Ascending aorta (tissue), 2 donors: ENCODE results near the gene IGFN1. TPM values are rescaled to one million over a fixed set of nuclear protein-coding genes. Genes with fewer than 3 reads are reported as not detected.

Experiments used
- DNase-seq, 2 donors: peaks; one replicate each; pipeline ENCODE4 v3.0.0-alpha.2; 2019; ENCODE audit warnings: low spot score in 2 of 2
- H3K27ac ChIP-seq, 2 donors: fragments of 200-600 bp; sonication (generic); one replicate each; pipeline ENCODE4 v1.5.1; 2016 to 2017; ENCODE audit warnings: mild to moderate bottlenecking in 1 of 2
- H3K27me3 ChIP-seq: fragments of 200-600 bp; sonication (generic); one replicate; pipeline ENCODE4 v1.5.1; 2017
- H3K36me3 ChIP-seq, 2 donors: fragments of 200-600 bp; sonication (generic); one replicate each; pipeline ENCODE4 v1.5.1; 2016
- H3K4me1 ChIP-seq, 2 donors: fragments of 200-600 bp; sonication (generic); one replicate each; pipeline ENCODE4 v1.5.1; 2016 to 2017; ENCODE audit warnings: mild to moderate bottlenecking in 1 of 2
- H3K4me3 ChIP-seq, 2 donors: fragments of 200-600 bp; sonication (generic); one replicate each; pipeline ENCODE4 v1.5.1; 2016 to 2017; ENCODE audit warnings: mild to moderate bottlenecking in 1 of 2
- H3K9me3 ChIP-seq, 2 donors: fragments of 200-600 bp; sonication (generic); one replicate each; pipeline ENCODE4 v1.5.1; 2016
- CTCF ChIP-seq, 3 experiments: fragments of 200-600 bp in 2 of 3; fragments of 450-650 bp in 1 of 3; sonication (generic) in 2 of 3; IDR thresholded peaks; one replicate each; pipeline ENCODE4 v1.5.1; 2016 to 2019; ENCODE audit warnings: antibody characterized with exemption in 3 of 3, mild to moderate bottlenecking in 1 of 3, moderate library complexity in 1 of 3
- intact Hi-C: fragments of 100-400 bp; cut with DNase I; formaldehyde crosslinking; loops from one replicate; pipeline ENCODE4 v1.15.1; 2023
- total RNA-seq: library from RNA; depleted of rRNA; stranded (reverse); fragments of >200 nt; gene quantifications from one replicate; pipeline ENCODE4 v1.1.0, GENCODE V29; 2016

Gene IGFN1
- total RNA-seq, 1 donor from 2014 or later: not detected

- no peak for TF ChIP-seq CTCF (IDR thresholded peaks at IDR 0.05)
- Histone ChIP-seq H3K4me1 (no peaks in the 10 kb centered on the region), H3K9me3 (no peaks in the 10 kb centered on the region), H3K27ac (no peak overlapping the region), H3K4me3 (no peak overlapping the region), H3K27me3 (no peaks in the 10 kb centered on the region), H3K36me3 (peaks cover 67 to 84% of the 10 kb centered on the region in 2 donors)
- DNase-seq: no peak
- intact Hi-C loops: no loop called here
These were observed 46.6 kb upstream of the IGFN1 start for GRCh38 chr1:201143726-201144635.

- TF ChIP-seq CTCF (IDR thresholded peaks at IDR 0.05): no peak
- intact Hi-C loops: no loop called here
- no peak for DNase-seq
- H3K9me3 ChIP-seq: no peaks in the 10 kb centered on the region
- H3K4me3 ChIP-seq: no peak overlapping the region
- no peaks in the 10 kb centered on the region for H3K4me1 ChIP-seq
- H3K36me3 ChIP-seq: peaks cover 67 to 89% of the 10 kb centered on the region in 2 donors
- no peak overlapping the region for H3K27ac ChIP-seq
- no peaks in the 10 kb centered on the region for H3K27me3 ChIP-seq
These were observed 45.9 kb upstream of the IGFN1 start for GRCh38 chr1:201144701-201145100.

GRCh38 chr1:201145132-201145531 is 45.5 kb upstream of the IGFN1 start:
- TF ChIP-seq CTCF (IDR thresholded peaks at IDR 0.05): no peak
- intact Hi-C loops: no loop called here
- Histone ChIP-seq H3K9me3 (no peaks in the 10 kb centered on the region), H3K27ac (no peak overlapping the region), H3K27me3 (no peaks in the 10 kb centered on the region), H3K36me3 (peaks cover 67 to 89% of the 10 kb centered on the region in 2 donors), H3K4me3 (no peak overlapping the region), H3K4me1 (no peaks in the 10 kb centered on the region)
- DNase-seq: no peak

- Histone ChIP-seq H3K27me3 (no peaks in the 10 kb centered on the region), H3K4me1 (no peaks in the 10 kb centered on the region), H3K27ac (no peak overlapping the region), H3K4me3 (no peak overlapping the region), H3K36me3 (peaks cover 64 to 93% of the 10 kb centered on the region in 2 donors), H3K9me3 (no peaks in the 10 kb centered on the region)
- no peak for TF ChIP-seq CTCF (IDR thresholded peaks at IDR 0.05)
- intact Hi-C loops: no loop called here
- DNase-seq: no peak
These were observed 44.8 kb upstream of the IGFN1 start for GRCh38 chr1:201145816-201146215.

GRCh38 chr1:201146626-201147390 is 43.8 kb upstream of the IGFN1 start:
- H3K36me3 ChIP-seq: peaks cover 55 to 95% of the 10 kb centered on the region in 2 donors
- H3K4me3 ChIP-seq: no peak overlapping the region
- intact Hi-C loops: no loop called here
- DNase-seq: no peak
- no peak overlapping the region for H3K27ac ChIP-seq
- no peaks in the 10 kb centered on the region for H3K4me1 ChIP-seq
- no peaks in the 10 kb centered on the region for H3K27me3 ChIP-seq
- H3K9me3 ChIP-seq: no peaks in the 10 kb centered on the region
- TF ChIP-seq CTCF (IDR thresholded peaks at IDR 0.05): no peak
